H1 (cell line): ENCODE measurements around the gene AVL9. TPM values are rescaled to one million over a fixed set of nuclear protein-coding genes. Genes with fewer than 3 reads are reported as not detected.

ENCODE experiments used
- CTCF ChIA-PET: fragments of 300-600 bp; sonication (Branson Sonifier 250); formaldehyde crosslinking; loops from one replicate; lab custom pipeline; 2021; ENCODE audit not compliant: partially characterized antibody; lab: Charles Lee
- POLR2A ChIA-PET: fragments of 300-600 bp; sonication (Branson Sonifier 250); formaldehyde crosslinking; loops from one replicate; lab custom pipeline; 2021; ENCODE audit warnings: inconsistent platforms; ENCODE audit not compliant: partially characterized antibody; lab: Charles Lee
- DNase-seq, 2 experiments: peaks; one replicate each; pipeline versions ENCODE4 v3.0.0 to v3.0.0-alpha.2; 2010 to 2022; ENCODE audit warnings: low spot score in 2 of 2, low read depth in 1 of 2, mixed read lengths in 1 of 2
- FAIRE-seq: peaks from 2 replicates; lab custom pipeline; 2011; peaks lifted over from hg19 to GRCh38; lab: Jason Lieb, UNC
- H2AFZ ChIP-seq: 2 replicates; pipeline ENCODE4 v1.8.1; 2012; ENCODE audit warnings: low read length, inconsistent platforms
- H2AK5ac ChIP-seq: 2 replicates; pipeline ENCODE4 v1.6.1; 2013; ENCODE audit warnings: low read depth, low read length
- H2BK120ac ChIP-seq: replicated peaks from 2 replicates; pipeline ENCODE3; 2013; ENCODE audit warnings: low read depth, low read length, inconsistent platforms
- H2BK12ac ChIP-seq: 2 replicates; pipeline ENCODE4 v1.6.1; 2013; ENCODE audit warnings: low read depth, low read length
- H2BK15ac ChIP-seq: 2 replicates; pipeline ENCODE4 v1.6.1; 2013; ENCODE audit warnings: low read length
- H2BK20ac ChIP-seq: 2 replicates; pipeline ENCODE4 v1.6.1; 2013; ENCODE audit warnings: low read length
- H2BK5ac ChIP-seq: 2 replicates; pipeline ENCODE4 v1.6.1; 2013; ENCODE audit warnings: low read depth, low read length
- H3K14ac ChIP-seq: 2 replicates; pipeline ENCODE4 v1.6.1; 2013; ENCODE audit warnings: inconsistent platforms; ENCODE audit not compliant: insufficient read length
- H3K18ac ChIP-seq: 2 replicates; pipeline ENCODE4 v1.6.1; 2013; ENCODE audit warnings: low read length; ENCODE audit errors: extremely low read depth
- H3K23ac ChIP-seq: 2 replicates; pipeline ENCODE4 v1.6.1; 2013; ENCODE audit warnings: inconsistent platforms; ENCODE audit not compliant: insufficient read length
- H3K23me2 ChIP-seq: 2 replicates; pipeline ENCODE4 v1.6.1; 2013; ENCODE audit warnings: low read depth, low read length
- H3K27ac ChIP-seq: 2 replicates; pipeline ENCODE4 v1.6.1; 2011; ENCODE audit warnings: low read depth, low read length, inconsistent platforms
- H3K27me3 ChIP-seq, 4 experiments: replicated peaks in 1 of 4; 1 replicate in 1 of 4; 2 replicates in 3 of 4; pipeline versions ENCODE4 v1.6.1 to v1.8.1; 2011 to 2013; ENCODE audit warnings: low read length in 3 of 4, mild to moderate bottlenecking in 3 of 4, inconsistent platforms in 2 of 4, mixed read lengths in 2 of 4, moderate library complexity in 1 of 4; ENCODE audit not compliant: control insufficient read depth in 3 of 4, insufficient read depth in 3 of 4; ENCODE audit errors: extremely low read depth in 1 of 4
- H3K36me3 ChIP-seq, 4 experiments: 2 replicates each; pipeline versions ENCODE4 v1.6.1 to v1.8.1; 2011 to 2013; ENCODE audit warnings: mild to moderate bottlenecking in 4 of 4, low read length in 3 of 4, moderate library complexity in 2 of 4, control low read depth in 1 of 4, inconsistent platforms in 1 of 4; ENCODE audit not compliant: insufficient read depth in 4 of 4, control insufficient read depth in 2 of 4
- H3K4ac ChIP-seq: replicated peaks from 2 replicates; pipeline ENCODE3; 2013; ENCODE audit warnings: low read length, low read depth, mixed read lengths, inconsistent platforms; ENCODE audit not compliant: insufficient read length
- H3K4me1 ChIP-seq, 4 experiments: replicated peaks in 1 of 4; 1 replicate in 1 of 4; 2 replicates in 3 of 4; pipeline versions ENCODE4 v1.6.1 to v1.8.1; 2011 to 2013; ENCODE audit warnings: low read length in 3 of 4, inconsistent platforms in 2 of 4, mixed read lengths in 1 of 4; ENCODE audit not compliant: insufficient read depth in 4 of 4, control insufficient read depth in 3 of 4
- H3K4me2 ChIP-seq, 2 experiments: 2 replicates each; pipeline versions ENCODE4 v1.6.1 to v1.8.1; 2011 to 2013; ENCODE audit warnings: low read depth in 2 of 2, low read length in 2 of 2, control low read depth in 1 of 2, inconsistent platforms in 1 of 2, mild to moderate bottlenecking in 1 of 2; ENCODE audit not compliant: insufficient read depth in 1 of 2
- H3K4me3 ChIP-seq, 4 experiments: fragments of 200-600, 300-600 bp in 1 of 4; sonication (generic), shearing (Covaris generic), sonication (Bioruptor Twin) in 1 of 4; 2 replicates each; pipeline versions ENCODE4 v1.5.1 to v1.8.1; 2011 to 2016; ENCODE audit warnings: low read length in 4 of 4, low read depth in 3 of 4, control low read depth in 2 of 4, inconsistent platforms in 2 of 4, mild to moderate bottlenecking in 2 of 4, mixed read lengths in 1 of 4, moderate library complexity in 1 of 4; ENCODE audit not compliant: insufficient read depth in 2 of 4; ENCODE audit errors: extremely low read depth in 1 of 4
- H3K56ac ChIP-seq: replicated peaks from 2 replicates; pipeline ENCODE3; 2013; ENCODE audit warnings: low read depth, mild to moderate bottlenecking, mixed read lengths, low read length, inconsistent platforms; ENCODE audit not compliant: insufficient read length
- H3K79me1 ChIP-seq: 2 replicates; pipeline ENCODE4 v1.6.1; 2013; ENCODE audit warnings: low read depth, low read length, control low read depth
- H3K79me2 ChIP-seq, 2 experiments: 2 replicates each; pipeline versions ENCODE4 v1.6.1 to v1.8.1; 2012 to 2013; ENCODE audit warnings: low read length in 2 of 2, mild to moderate bottlenecking in 2 of 2, inconsistent platforms in 1 of 2; ENCODE audit not compliant: insufficient read depth in 2 of 2, control insufficient read depth in 1 of 2
- H3K9ac ChIP-seq, 4 experiments: replicated peaks in 1 of 4; 1 replicate in 1 of 4; 2 replicates in 3 of 4; pipeline versions ENCODE4 v1.6.1 to v1.8.1; 2011 to 2013; ENCODE audit warnings: low read depth in 3 of 4, low read length in 3 of 4, control low read depth in 2 of 4, mild to moderate bottlenecking in 2 of 4, moderate library complexity in 2 of 4, inconsistent platforms in 1 of 4; ENCODE audit errors: extremely low read depth in 1 of 4
- H3K9me3 ChIP-seq, 2 experiments: 2 replicates each; pipeline versions ENCODE4 v1.6.1 to v1.8.1; 2012 to 2013; ENCODE audit warnings: mild to moderate bottlenecking in 2 of 2, moderate library complexity in 2 of 2, control low read depth in 1 of 2, inconsistent platforms in 1 of 2, low read depth in 1 of 2, low read length in 1 of 2, mixed read lengths in 1 of 2; ENCODE audit not compliant: insufficient read depth in 2 of 2
- H4K20me1 ChIP-seq, 2 experiments: replicated peaks in 1 of 2; 2 replicates each; pipeline versions ENCODE3 to v1.8.1; 2011 to 2013; ENCODE audit warnings: inconsistent platforms in 2 of 2, low read length in 2 of 2, mild to moderate bottlenecking in 1 of 2; ENCODE audit not compliant: insufficient read depth in 2 of 2, control insufficient read depth in 1 of 2
- H4K5ac ChIP-seq: 2 replicates; pipeline ENCODE4 v1.6.1; 2013; ENCODE audit warnings: low read length, low read depth, mixed read lengths, inconsistent platforms; ENCODE audit not compliant: insufficient read length
- H4K8ac ChIP-seq: 2 replicates; pipeline ENCODE4 v1.8.0; 2013; ENCODE audit warnings: mild to moderate bottlenecking, moderate library complexity, low read length, inconsistent platforms; ENCODE audit not compliant: insufficient read depth; ENCODE audit errors: extremely low read depth
- H4K91ac ChIP-seq: replicated peaks from 2 replicates; pipeline ENCODE3; 2013; ENCODE audit warnings: low read length, mixed read lengths, inconsistent platforms; ENCODE audit not compliant: insufficient read length
- BCL11A ChIP-seq, 2 experiments: IDR thresholded peaks; one replicate each; pipeline ENCODE4 v1.6.1; 2011; ENCODE audit warnings: low read depth in 2 of 2, low read length in 2 of 2, mild to moderate bottlenecking in 2 of 2
- CBX5 ChIP-seq: fragments of 300-800, 300-1000 bp; sonication (generic); IDR thresholded peaks from 2 replicates; pipeline ENCODE4 v1.7.1; 2016; ENCODE audit warnings: antibody characterized with exemption, low read length, low read depth
- EGR1 ChIP-seq: IDR thresholded peaks from 2 replicates; pipeline ENCODE4 v1.6.1; 2011; ENCODE audit warnings: low read depth, low read length, borderline replicate concordance
- KDM5A ChIP-seq: fragments of 200-600 bp; IDR thresholded peaks from 2 replicates; pipeline ENCODE4 v1.7.1; 2012; ENCODE audit warnings: mild to moderate bottlenecking, low read length, inconsistent platforms, mixed read lengths
- SAP30 ChIP-seq: fragments of 300-600 bp; sonication (generic); IDR thresholded peaks from 2 replicates; pipeline ENCODE4 v1.7.1; 2012; ENCODE audit warnings: low read length, moderate library complexity, mild to moderate bottlenecking, inconsistent platforms; ENCODE audit not compliant: insufficient read depth, insufficient replicate concordance
- SIN3A ChIP-seq, 2 experiments: IDR thresholded peaks in 1 of 2; conservative IDR thresholded peaks in 1 of 2; 2 replicates each; pipeline ENCODE4 v1.6.1; 2011 to 2012; ENCODE audit warnings: low read length in 2 of 2, improper control_type of control experiment in 1 of 2, low read depth in 1 of 2, mild to moderate bottlenecking in 1 of 2
- SIX5 ChIP-seq: IDR thresholded peaks from 2 replicates; pipeline ENCODE4 v1.6.1; 2011; ENCODE audit warnings: mild to moderate bottlenecking, low read depth, low read length
- TAF1 ChIP-seq: IDR thresholded peaks from 2 replicates; pipeline ENCODE4 v1.6.1; 2011; ENCODE audit warnings: mild to moderate bottlenecking, low read depth, low read length
- WGBS, 2 experiments: shearing (Covaris generic) in 1 of 2; methylation state at CpG; one replicate each; pipeline versions ENCODE4 v1.1.6 to v1.1.7; 2013 to 2015; ENCODE audit warnings: low lambda C conversion rate in 2 of 2, mixed read lengths in 2 of 2, inconsistent platforms in 1 of 2, low coverage in 1 of 2, missing lambda C conversion rate in 1 of 2; ENCODE audit not compliant: insufficient replicate concordance in 2 of 2, insufficient coverage in 1 of 2, insufficient read length in 1 of 2; ENCODE audit errors: extremely low coverage in 1 of 2, missing lambda C conversion rate in 1 of 2; 5-methylcytosine and 5-hydroxymethylcytosine counted together
- polyA plus RNA-seq, 7 experiments: library from polyadenylated mRNA; depleted of rRNA in 3 of 7; stranded (reverse) in 5 of 7; unstranded in 2 of 7; fragments of >200 nt in 5 of 7; fragments of 200-250 nt in 2 of 7; gene quantifications; 1 replicate in 5 of 7; 2 replicates in 1 of 7; 4 replicates in 1 of 7; pipeline versions ENCODE4 v1.2.1 to v1.2.3, GENCODE V29; 2011 to 2013; ENCODE audit warnings: missing spikeins in 2 of 7, mixed read lengths in 2 of 7
- total RNA-seq: library from RNA; stranded (reverse); fragmentation: NEBNext Ultra II Directional; extraction: Animal tissue kit (Norgen Biotek cat#: 25700); gene quantifications from 2 replicates; pipeline ENCODE4 v1.2.1, GENCODE V29; 2021
- TF ChIP-seq, protein P1 (sequence below): IDR thresholded peaks from 2 replicates; pipeline ENCODE4 v1.6.1; 2012; ENCODE audit warnings: inconsistent platforms

Gene AVL9
- total and polyA plus RNA-seq, 2 of the 8 experiments (the other 6 are each of a cell fraction or from before 2014, with no cell fraction given), result 15.5 to 42.1 TPM

- 94% methylated on average over 12 of the region's 12 CpGs; no CpG with 5 or more reads in 1 of the 2 experiments for WGBS, 2 experiments
- H3K4me1 ChIP-seq, result no peaks in the 10 kb centered on the region
- no peak overlapping the region for H3K14ac ChIP-seq
- no peaks in the 10 kb centered on the region for H3K79me2 ChIP-seq
- no peak overlapping the region for H2AFZ ChIP-seq
- H3K79me1 ChIP-seq, result no peaks in the 10 kb centered on the region
- no peak overlapping the region for H3K4me3 ChIP-seq
- H4K5ac ChIP-seq, result no peak overlapping the region
- H3K4me2 ChIP-seq, result no peak overlapping the region
- H2AK5ac ChIP-seq, result no peak overlapping the region
- no peak overlapping the region for H2BK5ac ChIP-seq
- no peak overlapping the region for H3K27ac ChIP-seq
- H2BK20ac ChIP-seq, result no peak overlapping the region
- no peak overlapping the region for H2BK15ac ChIP-seq
- peaks cover 6 to 50% (median 31%) of the 10 kb centered on the region in 4 experiments for H3K36me3 ChIP-seq
- no peaks in the 10 kb centered on the region for H3K9me3 ChIP-seq
- ChIA-PET POLR2A (no interaction called here), CTCF (interaction anchor here (0.7 kb wide), 1 partner anchor 9 kb away, joined by 3 read pairs; no protein-coding TSS in a partner anchor)
- H4K20me1 ChIP-seq, result no peaks in the 10 kb centered on the region
- no peak overlapping the region for H2BK12ac ChIP-seq
- FAIRE-seq (no peak), DNase-seq (no peak)
- no peak overlapping the region for H4K8ac ChIP-seq
- no peak overlapping the region for H3K4ac ChIP-seq
- H3K23ac ChIP-seq, result no peak overlapping the region
- H3K18ac ChIP-seq, result no peak overlapping the region
- H3K27me3 ChIP-seq, result no peaks in the 10 kb centered on the region
- TF ChIP-seq, protein P1, sequence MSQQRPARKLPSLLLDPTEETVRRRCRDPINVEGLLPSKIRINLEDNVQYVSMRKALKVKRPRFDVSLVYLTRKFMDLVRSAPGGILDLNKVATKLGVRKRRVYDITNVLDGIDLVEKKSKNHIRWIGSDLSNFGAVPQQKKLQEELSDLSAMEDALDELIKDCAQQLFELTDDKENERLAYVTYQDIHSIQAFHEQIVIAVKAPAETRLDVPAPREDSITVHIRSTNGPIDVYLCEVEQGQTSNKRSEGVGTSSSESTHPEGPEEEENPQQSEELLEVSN, result no peak
- TF ChIP-seq EGR1 (no peak), SIX5 (no peak), KDM5A (no peak), TAF1 (no peak), BCL11A (IDR thresholded peaks at IDR 0.05; ENCODE audit: low read depth in 2 of 2, low read length in 2 of 2) (no peak), CBX5 (no peak), SAP30 (no peak), SIN3A (conservative IDR thresholded peaks at IDR 0.05 in 1 of 2, IDR thresholded peaks at IDR 0.05 in 1 of 2; ENCODE audit: low read depth in 1 of 2, low read length in 2 of 2) (no peak)
- H3K23me2 ChIP-seq, result no peaks in the 10 kb centered on the region
- H3K9ac ChIP-seq, result no peak overlapping the region
- no peak overlapping the region for H3K56ac ChIP-seq
- H2BK120ac ChIP-seq, result no peak overlapping the region
- no peak overlapping the region for H4K91ac ChIP-seq
Observed at GRCh38 chr7:32573110-32573687, 77.9 kb downstream of the AVL9 start.
